Measurements from ENCODE around the gene VRK2.
"Not testable (repeated sequence)": the region's sequence is repeated elsewhere in the genome, so short reads cannot be mapped to it uniquely, and the experiment has no call there.

VRK2 gene

DNA sequence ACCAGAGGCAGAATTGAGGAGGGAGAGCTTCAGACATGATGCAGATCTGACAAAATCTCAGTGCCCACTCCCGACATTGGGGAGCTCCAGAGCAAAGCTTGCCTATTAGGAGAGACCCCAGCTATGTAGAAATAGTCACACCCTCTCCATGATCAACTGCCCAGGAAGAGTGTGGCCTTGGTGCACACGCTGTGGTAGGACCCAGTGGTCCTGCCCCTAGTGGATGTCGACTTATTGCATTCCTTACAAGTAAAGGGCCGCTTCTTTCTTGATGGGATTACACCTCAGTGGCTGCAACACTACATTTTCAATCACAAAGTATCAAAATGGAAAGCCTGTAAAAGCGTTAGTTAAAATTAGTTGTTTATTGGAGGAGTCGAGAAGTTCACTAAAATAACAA, 64.2 kb downstream of the VRK2 start:
- DNase-seq, result no peak

DNA sequence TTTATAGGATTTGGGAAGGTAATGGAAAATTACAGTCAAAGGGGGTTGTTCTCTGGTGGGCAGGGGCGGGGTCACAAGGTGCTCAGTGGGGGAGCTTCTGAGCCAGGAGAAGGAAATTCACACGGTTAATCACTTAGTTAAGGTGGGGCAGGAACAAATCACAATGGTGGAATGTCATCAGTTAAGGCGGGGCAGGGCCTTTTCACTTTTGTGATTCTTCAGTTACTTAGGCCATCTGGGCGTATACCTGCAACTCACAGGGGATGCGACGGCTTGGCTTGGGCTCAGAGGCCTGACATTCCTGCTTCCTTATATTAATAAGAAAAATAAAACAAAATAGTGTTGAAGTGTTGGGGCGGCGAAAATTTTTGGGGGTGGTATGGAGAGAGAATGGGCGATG, 67.0 kb downstream of the VRK2 start:
- DNase-seq, result not testable (repeated sequence)

DNA sequence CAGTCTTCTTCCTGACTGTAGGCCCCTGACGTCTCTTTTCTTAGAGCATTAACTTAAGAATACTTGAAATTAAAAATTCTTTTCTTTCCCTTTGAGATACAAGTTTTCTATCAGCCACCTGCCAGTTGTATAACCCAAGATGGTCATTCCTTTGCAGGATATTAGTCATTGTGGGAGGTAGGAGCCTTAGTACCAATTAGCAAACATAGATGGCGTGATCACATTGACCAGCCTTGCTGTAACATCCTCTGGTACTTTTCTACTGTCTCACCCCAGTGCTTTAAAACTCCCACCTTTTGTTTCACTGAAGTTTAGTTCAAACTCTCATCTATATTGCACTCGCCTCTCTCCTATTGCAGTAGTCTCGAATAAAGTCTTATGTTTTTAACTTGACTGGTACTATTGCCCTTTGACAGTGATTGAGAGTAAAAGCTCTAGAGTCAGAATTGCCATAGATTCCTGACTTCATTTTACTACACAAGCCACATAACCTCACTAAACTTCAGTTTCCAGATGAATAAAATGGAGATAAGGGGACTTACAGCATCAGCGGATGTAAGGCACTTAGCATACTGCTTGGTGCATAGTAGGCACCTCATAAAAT, 74.1 kb downstream of the VRK2 start:
- DNase-seq, result no peak

DNA sequence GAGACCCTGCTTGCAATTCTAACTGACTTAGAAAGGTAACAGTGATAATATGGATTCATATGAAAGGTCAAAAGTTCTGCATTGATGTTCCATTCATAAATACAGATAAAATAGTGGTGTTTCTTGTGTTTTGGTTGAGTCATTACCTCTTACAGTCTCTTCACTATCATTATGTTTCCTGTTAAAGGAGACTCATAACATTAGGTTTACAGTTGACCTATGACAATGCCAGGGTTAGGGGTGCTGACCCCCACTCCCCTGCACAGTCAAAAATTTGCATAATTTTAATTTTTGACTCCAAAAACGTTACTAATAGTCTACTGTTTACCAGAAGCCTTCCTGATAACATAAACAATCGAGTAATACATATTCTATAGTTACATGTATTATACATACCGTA, 75.4 kb downstream of the VRK2 start:
- no peak for DNase-seq

DNA sequence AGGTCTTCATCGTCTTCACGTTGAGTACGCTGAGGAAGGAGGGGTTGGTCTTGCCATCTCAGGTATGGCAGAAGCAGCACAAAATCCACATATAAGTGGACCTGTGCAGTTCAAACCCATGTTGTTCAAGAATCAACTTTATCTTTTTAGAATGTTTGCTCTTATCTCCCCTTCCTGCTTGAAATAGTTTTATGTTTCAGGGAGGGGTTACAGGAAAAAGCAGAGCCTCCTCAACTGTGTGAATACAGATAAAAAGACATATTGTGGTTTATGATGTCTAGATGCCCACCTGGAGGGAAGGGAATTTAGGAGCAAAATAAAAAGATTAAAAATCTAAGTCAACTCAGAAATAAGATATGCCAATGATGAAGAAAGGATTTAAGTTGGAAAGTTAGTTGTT, 75.9 kb downstream of the VRK2 start:
- DNase-seq, result no peak

DNA sequence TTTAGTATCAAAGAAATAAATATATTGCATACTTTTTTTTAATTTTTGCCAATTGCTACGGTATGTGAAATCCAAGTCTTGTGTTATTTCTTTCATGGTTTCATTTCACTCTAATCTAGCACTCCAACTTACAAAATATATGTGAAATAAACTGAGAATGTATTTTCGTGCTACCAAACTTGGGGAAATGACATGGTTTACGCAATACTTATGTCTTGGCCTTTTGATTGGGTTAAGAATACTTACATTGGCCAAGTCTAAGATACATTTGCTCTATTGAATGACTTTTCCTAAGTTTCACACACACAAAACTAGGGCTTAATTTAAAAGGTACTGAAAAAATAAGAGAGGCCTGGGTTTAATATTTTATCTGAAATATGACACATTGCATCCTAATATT, 80.5 kb downstream of the VRK2 start:
- no peak for DNase-seq

DNA sequence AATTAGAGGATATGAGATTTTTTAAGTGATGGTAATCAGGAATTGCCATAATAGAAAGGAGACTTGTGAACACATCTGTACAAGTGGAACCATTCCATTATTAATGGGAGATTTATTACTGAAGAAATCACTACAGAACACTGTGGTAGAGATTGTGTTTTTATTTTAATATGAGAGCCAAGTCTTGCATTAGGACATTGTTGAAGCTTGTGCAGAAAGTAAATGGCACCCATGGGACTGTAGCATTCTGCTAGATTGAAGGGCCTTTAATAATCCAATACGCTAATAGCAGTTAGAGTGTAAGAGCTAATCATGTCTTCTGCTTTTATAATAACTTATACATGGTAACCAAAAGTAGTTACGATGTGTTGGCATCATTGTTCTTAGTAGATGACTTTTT, 83.6 kb downstream of the VRK2 start:
- DNase-seq, result no peak

DNA sequence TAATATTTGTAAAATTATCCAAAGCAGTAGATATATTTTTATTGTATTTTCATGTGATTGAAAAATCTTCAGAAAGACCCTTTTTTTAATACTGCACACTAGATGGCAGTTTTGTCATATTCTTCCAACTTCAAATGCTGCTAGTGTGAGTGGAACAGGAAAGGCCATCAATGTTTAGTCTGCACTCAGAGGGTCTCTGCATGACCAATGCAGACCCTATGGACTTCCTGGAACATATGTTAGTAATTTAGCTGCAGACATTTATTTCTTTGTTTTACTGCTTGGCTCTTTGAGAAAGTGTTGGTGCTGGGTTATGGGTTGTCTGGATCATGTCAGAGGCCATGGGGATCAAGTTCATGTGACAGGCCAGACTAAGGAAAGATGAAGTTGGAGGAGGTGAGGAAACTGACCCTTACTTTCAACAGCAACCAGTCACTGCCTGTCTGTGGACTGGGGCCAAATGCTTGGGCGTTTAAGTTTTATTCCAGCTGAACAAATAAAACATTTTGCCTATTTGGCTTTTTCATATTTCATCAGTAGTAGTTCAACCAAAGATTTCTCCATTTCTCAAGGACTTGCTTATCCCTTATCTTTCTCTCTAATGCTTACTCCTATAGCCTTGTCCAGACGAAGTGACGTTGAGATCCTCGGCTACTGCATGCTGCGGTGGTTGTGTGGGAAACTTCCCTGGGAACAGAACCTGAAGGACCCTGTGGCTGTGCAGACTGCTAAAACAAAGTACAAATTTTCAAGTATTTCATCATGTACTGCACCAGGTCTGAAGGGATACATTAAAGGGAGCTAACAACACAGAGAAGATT, 84.8 kb downstream of the VRK2 start:
- peak; percentile 30 for DNase-seq

DNA sequence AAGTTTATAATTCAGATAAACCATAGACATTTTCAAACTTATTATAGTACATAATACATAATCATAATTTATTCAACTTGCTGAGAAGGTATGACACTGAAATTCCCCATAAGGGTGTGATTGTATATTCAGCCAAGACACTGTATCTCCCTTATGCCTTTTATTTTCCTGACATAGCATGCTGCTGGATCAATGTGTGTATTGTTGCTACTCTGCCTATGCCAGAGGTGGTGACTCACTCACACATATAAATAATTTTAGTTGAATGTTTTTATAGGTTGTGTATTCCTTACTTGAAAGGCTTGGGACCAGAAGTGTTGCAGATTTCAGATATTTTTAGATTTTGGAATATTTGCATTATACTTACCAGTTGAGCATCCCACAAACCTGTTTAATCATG, 86.8 kb downstream of the VRK2 start:
- no peak for DNase-seq

DNA sequence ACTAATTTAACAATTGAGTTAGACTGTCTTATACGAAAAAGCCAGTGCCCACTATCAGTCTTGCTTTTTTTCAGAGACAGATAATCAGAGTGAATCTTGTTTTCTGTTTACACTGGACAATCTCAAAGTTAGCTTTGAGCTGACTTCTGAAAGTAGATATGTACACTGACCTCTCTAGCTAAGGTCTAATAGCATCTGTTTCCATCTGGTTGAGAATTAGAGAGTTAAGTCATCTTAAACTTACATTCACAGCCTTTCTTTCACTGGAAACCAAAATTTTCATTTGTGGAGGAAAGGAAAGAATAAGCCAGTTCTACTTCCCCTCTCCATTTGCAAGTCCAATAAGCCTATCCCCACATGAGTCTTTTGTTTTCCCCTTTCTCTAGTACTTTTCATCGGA, 89.3 kb downstream of the VRK2 start:
- DNase-seq, result no peak

DNA sequence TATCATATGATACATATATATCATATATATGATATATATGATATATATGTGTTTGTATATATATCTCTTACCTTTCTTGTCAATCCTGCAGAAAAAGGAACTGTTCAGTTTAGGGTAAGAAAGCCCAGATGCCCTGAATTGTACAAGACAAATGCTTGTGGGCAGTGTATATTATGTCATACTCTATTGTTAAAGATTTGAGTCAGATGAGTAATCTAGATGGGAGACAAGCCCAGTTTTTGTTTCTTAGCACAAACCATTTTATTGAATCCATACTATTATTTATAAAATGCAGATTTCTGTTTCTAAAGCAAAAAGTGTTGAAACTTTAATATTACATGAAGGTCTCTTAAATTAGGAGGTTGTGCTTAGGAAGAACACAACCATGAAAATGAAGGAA, 90.6 kb downstream of the VRK2 start:
- no peak for DNase-seq

DNA sequence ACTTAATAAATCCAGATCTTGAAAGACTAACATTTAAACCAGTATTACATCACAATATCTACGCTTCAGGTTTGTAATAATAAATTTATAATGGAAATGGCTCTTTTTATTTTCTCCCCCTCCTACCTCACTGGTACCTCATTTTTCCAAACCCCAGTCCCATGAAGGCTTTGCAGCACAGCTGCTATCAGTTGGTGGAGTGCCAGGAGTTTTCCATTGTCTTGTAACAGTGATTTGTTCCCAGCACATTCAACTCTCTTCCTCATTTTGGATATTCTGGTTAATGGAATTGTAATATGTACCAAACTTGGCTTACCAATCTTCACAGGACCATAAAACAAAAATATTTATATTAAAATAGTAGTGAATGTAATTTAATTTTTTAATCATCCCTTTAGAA, 91.2 kb downstream of the VRK2 start:
- DNase-seq, result no peak

DNA sequence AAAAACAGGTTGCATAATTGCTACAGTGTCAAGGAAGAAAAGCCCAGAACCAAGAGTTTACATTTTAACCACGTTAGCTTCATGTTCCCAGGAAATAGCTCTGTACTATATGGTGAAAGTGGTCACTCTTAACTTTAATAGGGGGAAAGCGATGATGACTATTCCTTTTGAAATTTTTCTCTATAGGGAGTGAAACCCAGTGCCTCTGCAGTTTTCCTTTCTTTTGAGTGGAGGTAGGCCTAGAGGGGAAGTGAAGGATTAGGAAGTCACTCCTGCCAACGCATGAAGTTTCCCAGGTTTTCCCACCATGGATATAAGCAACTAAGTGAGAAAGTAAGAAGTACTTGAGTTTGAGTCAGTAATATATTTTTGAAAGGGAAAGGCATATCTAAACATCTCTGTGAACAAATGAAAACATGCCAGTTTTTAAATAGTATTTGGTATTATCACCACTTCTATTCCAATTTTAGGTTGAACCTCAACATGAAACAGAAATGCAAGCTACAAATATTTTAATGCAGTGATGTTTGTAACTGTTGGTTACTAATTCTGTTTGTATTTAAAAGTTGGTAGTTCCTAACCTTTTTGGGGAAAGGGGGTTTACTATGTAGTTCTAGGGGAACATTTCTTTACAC, 91.9 kb downstream of the VRK2 start:
- no peak for DNase-seq

DNA sequence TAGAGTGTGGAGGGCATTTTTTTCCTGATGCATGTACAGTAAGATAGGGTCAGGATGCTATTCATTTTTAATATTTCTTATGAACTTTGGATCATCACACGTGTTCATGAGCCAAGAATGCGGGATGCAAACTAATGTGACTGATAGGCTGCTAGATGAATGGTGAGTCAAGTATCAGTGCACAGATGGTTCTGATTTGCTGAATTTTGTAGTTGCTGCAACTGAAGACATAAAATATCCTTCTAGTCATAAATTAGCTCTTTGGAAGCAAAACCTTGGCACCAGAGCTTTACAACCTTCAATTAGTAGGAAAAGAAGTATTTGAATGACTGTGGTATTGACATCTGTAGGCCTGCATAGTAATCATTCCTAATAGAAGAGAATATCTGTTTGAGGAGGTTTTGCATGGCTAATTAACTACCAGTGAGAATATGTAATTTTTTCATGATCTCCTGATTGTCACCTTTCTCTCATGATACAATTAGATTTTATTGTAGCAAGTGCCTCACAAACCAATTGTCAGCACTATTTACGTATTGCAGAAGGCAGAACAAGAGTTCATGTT, 94.0 kb downstream of the VRK2 start:
- no peak for DNase-seq

DNA sequence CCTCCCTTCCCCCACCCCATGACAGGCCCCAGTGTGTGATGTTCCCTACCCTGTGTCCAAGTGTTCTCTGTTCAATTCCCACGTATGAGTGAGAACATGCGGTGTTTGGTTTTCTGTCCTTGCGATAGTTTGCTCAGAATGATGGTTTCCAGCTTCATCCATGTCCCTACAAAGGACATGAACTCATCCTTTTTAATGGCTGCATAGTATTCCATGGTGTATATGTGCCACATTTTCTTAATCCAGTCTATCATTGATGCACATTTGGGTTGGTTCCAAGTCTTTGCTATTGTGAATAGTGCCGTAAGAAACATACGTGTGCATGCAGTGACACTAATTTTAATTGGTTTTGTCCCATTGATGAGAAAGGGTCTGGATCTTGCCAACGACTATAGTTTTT, 99.2 kb downstream of the VRK2 start:
- not testable (repeated sequence) for DNase-seq

DNA sequence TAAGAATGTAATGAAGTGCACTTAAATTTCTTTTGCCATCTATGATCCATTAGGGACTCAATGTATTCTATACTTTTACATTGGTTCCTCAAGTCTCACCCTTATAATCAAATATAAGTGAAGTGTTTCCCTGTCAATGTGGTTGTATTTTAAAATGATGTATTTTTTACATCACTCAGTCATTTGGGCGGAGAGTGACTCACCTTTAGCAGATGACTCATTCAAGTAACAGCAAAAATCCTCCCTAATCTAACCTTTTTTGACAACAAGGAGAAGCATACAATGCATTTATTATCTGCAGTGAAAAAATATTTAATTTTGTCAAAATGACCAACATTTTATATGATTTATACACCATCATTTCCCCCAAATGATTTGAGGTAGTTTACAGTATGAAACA, 100.1 kb downstream of the VRK2 start:
- DNase-seq, result no peak

DNA sequence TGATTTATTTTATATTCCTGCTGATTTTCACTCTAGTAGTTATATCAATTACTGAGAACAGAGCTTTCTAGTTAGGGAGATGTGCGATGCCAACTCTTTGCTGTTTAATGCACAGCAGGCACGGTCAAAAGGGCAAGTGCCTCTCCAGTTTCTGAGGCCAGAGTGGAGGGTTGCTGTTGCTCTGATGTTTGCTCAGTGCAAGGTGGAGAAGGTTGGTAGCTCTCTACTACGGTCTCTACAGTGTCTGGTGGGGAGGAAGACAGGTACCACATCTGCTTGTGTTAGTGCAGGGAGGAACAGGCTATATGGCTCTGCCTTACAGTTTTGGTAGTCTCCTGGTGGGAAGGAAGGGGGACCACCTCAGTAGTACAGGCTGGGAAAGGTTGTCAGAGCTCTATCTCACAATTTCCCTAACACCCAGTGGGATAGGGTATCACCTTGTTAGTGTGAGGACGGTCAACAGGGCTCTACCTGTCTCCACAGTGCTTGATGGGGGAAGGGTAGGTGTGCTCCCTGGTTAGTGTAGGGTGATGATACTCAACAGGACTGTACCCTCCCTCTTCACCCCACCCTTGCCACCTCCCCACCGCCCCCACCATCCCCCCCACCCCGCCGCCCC, 108.7 kb downstream of the VRK2 start:
- DNase-seq, result no peak

DNA sequence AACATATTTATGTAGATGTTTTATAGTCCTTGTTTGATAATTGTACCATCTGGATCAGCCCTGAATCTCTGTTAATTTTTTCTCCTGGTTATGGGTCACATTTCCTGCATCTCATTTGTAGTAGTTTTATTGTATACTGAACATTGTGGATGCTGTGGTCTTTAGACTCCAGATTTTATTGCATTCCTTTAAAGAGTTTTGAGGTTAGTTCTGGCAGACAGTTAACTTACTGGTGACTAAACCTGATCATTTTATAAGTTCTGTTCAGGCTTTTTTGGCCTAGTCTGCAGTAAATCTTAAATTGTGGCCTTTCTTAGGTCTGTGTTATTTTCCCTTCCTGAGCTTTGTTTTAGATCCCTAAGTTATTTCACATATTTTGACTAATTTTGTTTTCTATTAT, 110.2 kb downstream of the VRK2 start:
- no peak for DNase-seq

DNA sequence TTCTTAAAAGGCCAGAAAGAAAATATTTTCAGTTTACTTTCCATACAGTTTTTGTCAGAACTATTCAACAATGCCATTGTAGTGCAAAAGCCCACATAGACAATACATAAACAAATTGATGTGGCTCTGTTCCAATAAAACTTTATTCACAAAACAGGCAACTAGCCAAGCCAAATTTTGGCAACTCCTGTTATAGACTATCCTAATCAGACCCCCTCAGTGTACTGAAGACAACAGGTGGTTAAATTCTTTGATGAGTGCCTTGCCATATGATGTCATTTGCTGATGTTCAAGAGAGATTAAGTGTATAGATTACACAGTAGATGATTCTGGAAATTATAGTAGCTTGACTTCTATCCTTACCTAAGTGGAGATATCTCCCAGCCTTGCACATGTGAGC, 111.1 kb downstream of the VRK2 start:
- DNase-seq, result no peak

DNA sequence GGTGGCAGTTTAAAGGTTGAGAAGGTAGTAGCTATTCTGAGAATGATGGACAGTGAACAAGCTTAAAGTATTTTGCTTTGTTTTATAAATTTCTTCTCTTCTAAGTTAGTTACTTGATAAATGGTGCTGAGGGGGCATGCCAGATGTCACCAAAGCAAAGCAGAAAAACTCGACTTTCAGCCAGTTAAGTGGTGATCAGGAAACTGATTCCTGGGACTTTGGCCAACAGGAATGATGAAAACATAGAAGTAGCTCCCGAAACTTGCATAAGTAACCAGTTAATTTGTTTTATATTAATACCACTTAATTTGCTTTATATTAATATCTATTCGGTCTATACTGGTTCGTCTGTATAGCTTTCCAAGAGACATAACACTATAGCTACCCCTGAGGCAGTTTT, 111.9 kb downstream of the VRK2 start:
- no peak for DNase-seq

DNA sequence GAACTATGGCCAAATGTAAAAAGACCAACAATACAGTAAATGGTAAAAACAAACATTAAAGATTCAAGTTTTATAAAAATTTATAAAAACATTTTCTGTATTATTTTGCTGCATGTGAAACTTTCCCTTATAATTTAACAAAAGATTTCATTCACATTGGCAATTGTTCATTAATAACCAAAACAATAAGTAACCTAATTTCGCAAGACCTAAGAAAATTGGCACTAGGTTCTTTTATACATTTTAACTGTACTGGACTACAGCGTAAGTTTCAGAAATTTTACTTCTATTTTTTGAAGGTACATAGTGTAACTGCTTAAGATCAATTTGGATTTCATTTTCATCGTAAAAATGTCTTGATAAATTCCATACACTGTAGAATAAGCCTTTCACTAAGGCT, 117.3 kb downstream of the VRK2 start:
- no peak for DNase-seq

DNA sequence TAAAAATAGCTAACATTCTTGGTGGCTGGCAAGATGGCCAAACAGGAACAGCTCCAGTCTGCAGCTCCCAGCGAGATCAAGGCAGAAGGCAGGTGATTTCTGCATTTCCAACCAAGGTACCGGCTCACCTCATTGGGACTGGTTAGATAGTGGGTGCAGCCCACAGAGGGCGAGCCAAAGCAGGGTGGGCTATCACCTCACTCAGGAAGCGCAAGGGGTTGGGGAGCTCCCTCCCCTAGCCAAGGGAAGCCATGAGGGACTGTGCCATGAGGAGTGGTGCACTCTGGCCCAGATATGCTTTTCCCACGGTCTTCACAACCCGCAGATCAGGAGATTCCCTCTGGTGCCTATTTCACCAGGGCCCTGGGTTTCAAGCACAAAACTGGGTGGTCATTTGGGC, 121.5 kb downstream of the VRK2 start:
- DNase-seq, result not testable (repeated sequence)

DNA sequence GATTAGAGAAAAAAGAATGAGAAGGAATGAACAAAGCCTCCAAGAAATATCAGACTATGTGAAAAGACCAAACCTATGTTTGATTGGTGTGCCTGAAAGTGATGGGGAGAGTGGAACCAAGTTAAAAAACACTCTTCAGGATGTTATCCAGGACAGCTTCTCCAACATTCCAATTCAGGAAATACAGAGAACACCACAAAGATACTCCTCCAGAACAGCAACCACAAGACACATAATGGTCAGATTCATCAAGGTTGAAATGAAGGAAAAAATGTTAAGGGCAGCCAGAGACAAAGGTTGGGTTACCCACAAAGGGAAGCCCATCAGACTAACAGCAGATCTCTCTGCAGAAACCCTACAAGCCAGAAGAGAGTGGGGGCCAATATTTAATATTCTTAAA, 123.2 kb downstream of the VRK2 start:
- not testable (repeated sequence) for DNase-seq
